Endothelial cell of umbilical vein (primary cell): Measurements from ENCODE around the gene CHAF1A. TPM values are rescaled to one million over a fixed set of nuclear protein-coding genes. Genes with fewer than 3 reads are reported as not detected.

Source experiments
- BruUV-seq: library from RNA; stranded (reverse); fragments of 400-500 nt; replicated peaks from 2 replicates; lab custom pipeline; 2021; lab: Mats Ljungman, UMichigan
- CTCF ChIA-PET: fragments of 300-600, 350-600 bp; sonication (Branson Sonifier 250); formaldehyde crosslinking; loops from one replicate; lab custom pipeline; 2021; ENCODE audit warnings: antibody characterized with exemption, inconsistent platforms; lab: Charles Lee
- POLR2A ChIA-PET: fragments of 300-600, 350-600 bp; sonication (Branson Sonifier 250); formaldehyde crosslinking; loops from one replicate; lab custom pipeline; 2021; ENCODE audit warnings: antibody characterized with exemption, inconsistent platforms; lab: Charles Lee
- DNase-seq: peaks from one replicate; pipeline ENCODE4 v3.0.0-alpha.2; 2011; ENCODE audit warnings: low read depth, low spot score
- FAIRE-seq: peaks from 2 replicates; lab custom pipeline; 2011; peaks lifted over from hg19 to GRCh38; lab: Jason Lieb, UNC
- H2AFZ ChIP-seq: 2 replicates; pipeline ENCODE4 v1.6.0; 2012; ENCODE audit warnings: low read depth, low read length, control low read depth, inconsistent platforms
- H3K27ac ChIP-seq: 2 replicates; pipeline ENCODE4 v1.5.1; 2011; ENCODE audit warnings: low read depth, mild to moderate bottlenecking, control low read depth, low read length, moderate library complexity; ENCODE audit not compliant: insufficient read depth
- H3K27me3 ChIP-seq, 2 experiments: 2 replicates each; pipeline versions ENCODE4 v1.6.0 to v1.6.1; 2011; ENCODE audit warnings: low read length in 2 of 2, mixed read lengths in 1 of 2; ENCODE audit not compliant: control insufficient read depth in 2 of 2, insufficient read depth in 2 of 2
- H3K36me3 ChIP-seq, 2 experiments: 2 replicates in 1 of 2; 3 replicates in 1 of 2; pipeline ENCODE4 v1.5.1; 2011; ENCODE audit warnings: low read length in 2 of 2, mild to moderate bottlenecking in 1 of 2, moderate library complexity in 1 of 2; ENCODE audit not compliant: control insufficient read depth in 2 of 2, insufficient read depth in 2 of 2; ENCODE audit errors: extremely low read depth in 1 of 2
- H3K4me1 ChIP-seq: 3 replicates; pipeline ENCODE4 v1.5.1; 2011; ENCODE audit warnings: mild to moderate bottlenecking, low read length; ENCODE audit not compliant: control insufficient read depth, insufficient read depth; ENCODE audit errors: extremely low read depth
- H3K4me2 ChIP-seq: 2 replicates; pipeline ENCODE4 v1.6.1; 2011; ENCODE audit warnings: low read length, control low read depth, mixed read lengths; ENCODE audit not compliant: insufficient read depth
- H3K4me3 ChIP-seq, 3 experiments: fragments of 200-600 bp in 1 of 3; sonication (generic), shearing (Covaris generic) in 1 of 3; replicated peaks in 1 of 3; 2 replicates each; pipeline ENCODE4 v1.5.1; 2011 to 2016; ENCODE audit warnings: control low read depth in 3 of 3, low read length in 3 of 3, mild to moderate bottlenecking in 2 of 3, inconsistent platforms in 1 of 3, low read depth in 1 of 3, moderate library complexity in 1 of 3; ENCODE audit not compliant: insufficient read depth in 1 of 3
- H3K79me2 ChIP-seq: 2 replicates; pipeline ENCODE4 v1.6.0; 2012; ENCODE audit warnings: low read length, inconsistent platforms; ENCODE audit not compliant: control insufficient read depth, insufficient read depth
- H3K9ac ChIP-seq: replicated peaks from 2 replicates; pipeline ENCODE3; 2011; ENCODE audit warnings: low read length, control low read depth; ENCODE audit not compliant: insufficient read depth; ENCODE audit errors: extremely low read depth
- H3K9me1 ChIP-seq: replicated peaks from 3 replicates; pipeline ENCODE4 v1.6.0; 2011; ENCODE audit warnings: mild to moderate bottlenecking, low read length; ENCODE audit not compliant: control insufficient read depth, insufficient read depth; ENCODE audit errors: extremely low read depth
- H3K9me3 ChIP-seq: replicated peaks from 2 replicates; pipeline ENCODE4 v1.5.1; 2012; ENCODE audit warnings: low read length, inconsistent platforms; ENCODE audit not compliant: control insufficient read depth, insufficient read depth
- H4K20me1 ChIP-seq: replicated peaks from 2 replicates; pipeline ENCODE3; 2011; ENCODE audit warnings: mild to moderate bottlenecking, low read length; ENCODE audit not compliant: control insufficient read depth, insufficient read depth; ENCODE audit errors: extremely low read depth
- CTCF ChIP-seq, 2 donors: IDR thresholded peaks; 1 replicate in 1 of 2; 2 replicates in 1 of 2; pipeline ENCODE4 v1.5.1; 2011; ENCODE audit warnings: low read length in 2 of 2, mild to moderate bottlenecking in 2 of 2, moderate library complexity in 2 of 2, control low read depth in 1 of 2, inconsistent platforms in 1 of 2, low read depth in 1 of 2; ENCODE audit not compliant: insufficient read depth in 1 of 2; ENCODE audit errors: extremely low read depth in 1 of 2
- EZH2 ChIP-seq: IDR thresholded peaks from 2 replicates; pipeline ENCODE4 v1.6.1; 2012; ENCODE audit warnings: borderline replicate concordance, low read depth, mild to moderate bottlenecking, moderate library complexity, low read length, inconsistent platforms; ENCODE audit not compliant: severe bottlenecking
- FOS ChIP-seq: IDR thresholded peaks from 2 replicates; pipeline ENCODE4 v1.6.1; 2011; ENCODE audit warnings: mild to moderate bottlenecking, low read length, moderate library complexity, borderline replicate concordance; ENCODE audit not compliant: insufficient read depth
- GATA2 ChIP-seq: IDR thresholded peaks from 2 replicates; pipeline ENCODE4 v1.7.0; 2011; ENCODE audit warnings: low read depth, mild to moderate bottlenecking, moderate library complexity, mixed read lengths, low read length; ENCODE audit not compliant: insufficient read length, insufficient read depth
- JUN ChIP-seq: IDR thresholded peaks from 2 replicates; pipeline ENCODE4 v1.6.1; 2011; ENCODE audit warnings: borderline replicate concordance, low read depth; ENCODE audit not compliant: insufficient read length, insufficient read depth
- MAX ChIP-seq: IDR thresholded peaks from 2 replicates; pipeline ENCODE4 v1.6.1; 2011; ENCODE audit not compliant: insufficient read depth, insufficient read length
- MYC ChIP-seq: IDR thresholded peaks from one replicate; pipeline ENCODE4 v1.6.1; 2011; ENCODE audit warnings: mild to moderate bottlenecking, low read depth, low read length
- POLR2A ChIP-seq: IDR thresholded peaks from 2 replicates; pipeline ENCODE4 v1.6.1; 2012; ENCODE audit warnings: low read depth, mild to moderate bottlenecking, control low read depth, low read length
- POLR2AphosphoS5 ChIP-seq: IDR thresholded peaks from 2 replicates; pipeline ENCODE4 v1.6.1; 2012; ENCODE audit warnings: low read depth, mild to moderate bottlenecking, control low read depth, low read length, moderate library complexity; ENCODE audit not compliant: insufficient read depth
- dilution Hi-C: fragments of 300-500 bp; cut with MboI; formaldehyde crosslinking; loops from one replicate; pipeline ENCODE4 v1.15.0; 2019; ENCODE audit warnings: low sequenced_read_pairs; ENCODE audit not compliant: extremely low pct_ligation_motif_present
- intact Hi-C: fragments of 100-400 bp; cut with micrococcal nuclease; formaldehyde crosslinking; loops from one replicate; pipeline ENCODE4 v1.10.0; 2022
- polyA plus RNA-seq, 4 experiments: library from polyadenylated mRNA; depleted of rRNA in 3 of 4; stranded (reverse) in 3 of 4; unstranded in 1 of 4; fragments of >200 nt; gene quantifications; 2 replicates each; pipeline versions ENCODE4 v1.2.1 to v1.2.3, GENCODE V29; 2011 to 2012; ENCODE audit warnings: missing spikeins in 1 of 4
- total RNA-seq: library from RNA; stranded (reverse); gene quantifications from 2 replicates; pipeline ENCODE4 v1.2.3, GENCODE V29; 2021

CHAF1A gene
- total and polyA plus RNA-seq, 2 donors (not counting 3 experiments of a cell fraction or from before 2014, with no cell fraction given) = 19.5 to 44.5 TPM

- BruUV-seq = no TSS peak
- Histone ChIP-seq H3K27me3 (no peaks in the 10 kb centered on the region), H3K27ac (no peak overlapping the region), H4K20me1 (no peaks in the 10 kb centered on the region), H3K9me3 (no peaks in the 10 kb centered on the region), H3K4me2 (no peak overlapping the region), H3K9ac (no peak overlapping the region), H3K4me3 (no peak overlapping the region), H3K9me1 (no peaks in the 10 kb centered on the region), H3K4me1 (no peaks in the 10 kb centered on the region), H3K36me3 (peaks cover 0 to 41% of the 10 kb centered on the region in 2 experiments), H2AFZ (no peak overlapping the region), H3K79me2 (no peaks in the 10 kb centered on the region)
- dilution Hi-C loops = no loop called here
- DNase-seq (no peak), FAIRE-seq (no peak)
- CTCF ChIA-PET = interaction anchor here (0.8 to 1.9 kb wide), 3 partner anchors 12 to 91 kb away, joined by 3 to 6 read pairs (median 3); partner anchors contain the start of gene CHAF1A
- intact Hi-C loops = no loop called here
- POLR2A ChIA-PET = interaction anchor here (0.6 kb wide), 1 partner anchor 16 kb away, joined by 3 read pairs; no protein-coding TSS in a partner anchor
- no peak for TF ChIP-seq JUN
- no peak for TF ChIP-seq CTCF (IDR thresholded peaks at IDR 0.05; ENCODE audit: extremely low read depth in 1 of 2, insufficient read depth in 1 of 2, low read depth in 1 of 2, low read length in 2 of 2)
- TF ChIP-seq MYC = no peak
- TF ChIP-seq MAX = no peak
- TF ChIP-seq GATA2 = no peak
- no peak for TF ChIP-seq EZH2
- TF ChIP-seq POLR2AphosphoS5 = no peak
- no peak for TF ChIP-seq FOS
- TF ChIP-seq POLR2A = no peak
Observed at GRCh38 chr19:4357921-4358326, 44.5 kb upstream of the CHAF1A start.
